Hepatocyte (in vitro differentiated cells): Measurements from ENCODE around the gene ECT2L. TPM values are rescaled to one million over a fixed set of nuclear protein-coding genes. Genes with fewer than 3 reads are reported as not detected.

ENCODE experiments used
- DNase-seq: peaks from one replicate; pipeline ENCODE4 v3.0.0-alpha.2; 2016; ENCODE audit warnings: low spot score
- H2AFZ ChIP-seq: fragments of 200-600 bp; sonication (generic); 2 replicates; pipeline ENCODE4 v1.6.0; 2016; ENCODE audit warnings: antibody characterized with exemption, mild to moderate bottlenecking
- H3K27ac ChIP-seq: fragments of 200-600 bp; sonication (generic); 2 replicates; pipeline ENCODE4 v1.5.1; 2016; ENCODE audit warnings: mild to moderate bottlenecking
- H3K27me3 ChIP-seq: fragments of 200-600 bp; sonication (generic); 2 replicates; pipeline ENCODE4 v1.6.1; 2016
- H3K36me3 ChIP-seq: fragments of 200-600 bp; sonication (generic); replicated peaks from 2 replicates; pipeline ENCODE4 v1.5.1; 2016; ENCODE audit warnings: low read depth; ENCODE audit not compliant: insufficient read depth
- H3K4me1 ChIP-seq: fragments of 200-600 bp; sonication (generic); 2 replicates; pipeline ENCODE4 v1.5.1; 2016; ENCODE audit warnings: mild to moderate bottlenecking, moderate library complexity; ENCODE audit not compliant: insufficient read depth
- H3K4me2 ChIP-seq: fragments of 200-600 bp; sonication (generic); 2 replicates; pipeline ENCODE4 v1.6.0; 2016
- H3K4me3 ChIP-seq: fragments of 200-600 bp; sonication (generic); 2 replicates; pipeline ENCODE4 v1.5.1; 2016; ENCODE audit warnings: mild to moderate bottlenecking
- H3K79me2 ChIP-seq: fragments of 200-600 bp; sonication (generic); 2 replicates; pipeline ENCODE4 v1.6.0; 2017; ENCODE audit warnings: mild to moderate bottlenecking
- H3K9me2 ChIP-seq: fragments of 200-600 bp; sonication (generic); replicated peaks from 2 replicates; pipeline ENCODE4 v1.6.0; 2017; ENCODE audit warnings: mild to moderate bottlenecking; ENCODE audit not compliant: insufficient read depth
- H3K9me3 ChIP-seq: fragments of 200-600 bp; sonication (generic); 2 replicates; pipeline ENCODE4 v1.5.1; 2016; ENCODE audit warnings: low read depth, mild to moderate bottlenecking
- H4K20me1 ChIP-seq: fragments of 200-600 bp; sonication (generic); 2 replicates; pipeline ENCODE4 v1.6.0; 2016; ENCODE audit warnings: mild to moderate bottlenecking; ENCODE audit not compliant: insufficient read depth, poor library complexity, severe bottlenecking
- EZH2 ChIP-seq: fragments of 200-600 bp; sonication (generic); IDR thresholded peaks from 2 replicates; pipeline ENCODE4 v1.6.1; 2016; ENCODE audit warnings: antibody characterized with exemption, mild to moderate bottlenecking, borderline replicate concordance
- EZH2phosphoT487 ChIP-seq: fragments of 200-600 bp; sonication (generic); IDR thresholded peaks from one replicate; pipeline ENCODE4 v1.6.1; 2018; ENCODE audit warnings: antibody characterized with exemption, mild to moderate bottlenecking, low read depth, moderate library complexity; ENCODE audit not compliant: unreplicated experiment, severe bottlenecking
- WGBS: methylation state at CpG from one replicate; pipeline ENCODE4 v1.1.6; 2016; ENCODE audit warnings: low lambda C conversion rate; ENCODE audit errors: missing lambda C conversion rate; 5-methylcytosine and 5-hydroxymethylcytosine counted together
- polyA plus RNA-seq: library from polyadenylated mRNA; unstranded; fragments of >200 nt; fragmentation: Nextera tagmentation; extraction: Ambion mirVana; gene quantifications from 2 replicates; pipeline ENCODE4 v1.2.1, GENCODE V29; 2016
- total RNA-seq: library from RNA; depleted of rRNA; stranded (reverse); fragments of >200 nt; gene quantifications from 2 replicates; pipeline ENCODE4 v1.2.3, GENCODE V29; 2014
- TF ChIP-seq, protein P1 (sequence below): fragments of 200-600 bp; sonication (generic); IDR thresholded peaks from 2 replicates; pipeline ENCODE4 v1.5.1; 2016; ENCODE audit warnings: antibody characterized with exemption, mild to moderate bottlenecking; ENCODE audit not compliant: poor library complexity

ECT2L gene
- total and polyA plus RNA-seq, 2 experiments from 2014 or later, result not detected

DNA sequence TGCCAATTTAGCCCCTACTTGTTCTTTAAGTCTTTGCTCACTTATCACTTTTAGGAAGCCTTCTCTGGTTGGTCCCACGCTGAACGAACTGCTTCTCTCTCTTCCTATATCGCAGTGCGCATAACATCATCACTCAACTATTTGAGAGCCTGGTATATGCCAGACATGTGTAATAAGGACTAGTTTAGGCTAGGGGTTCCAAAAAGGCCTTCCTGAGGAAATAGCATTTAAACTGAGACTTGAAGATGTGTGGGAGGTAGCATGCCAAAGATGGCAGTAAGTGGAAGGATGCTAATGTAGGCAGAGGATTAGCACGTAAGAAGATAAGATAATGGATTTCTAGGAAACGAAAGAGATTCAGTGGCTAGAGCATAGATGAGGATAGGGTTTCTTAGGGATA, 17.6 kb upstream of the ECT2L start:
- Histone ChIP-seq H3K36me3 (no peaks in the 10 kb centered on the region), H3K4me2 (no peak overlapping the region), H3K4me3 (no peak overlapping the region), H2AFZ (no peak overlapping the region), H3K9me2 (no peaks in the 10 kb centered on the region), H4K20me1 (no peaks in the 10 kb centered on the region), H3K9me3 (no peaks in the 10 kb centered on the region), H3K79me2 (peaks cover 9% of the 10 kb centered on the region), H3K4me1 (peaks cover 4% of the 10 kb centered on the region), H3K27ac (no peak overlapping the region), H3K27me3 (no peaks in the 10 kb centered on the region)
- DNase-seq, result no peak
- WGBS, result 87% methylated on average over 6 of the region's 6 CpGs
- no peak for TF ChIP-seq EZH2
- TF ChIP-seq, protein P1, sequence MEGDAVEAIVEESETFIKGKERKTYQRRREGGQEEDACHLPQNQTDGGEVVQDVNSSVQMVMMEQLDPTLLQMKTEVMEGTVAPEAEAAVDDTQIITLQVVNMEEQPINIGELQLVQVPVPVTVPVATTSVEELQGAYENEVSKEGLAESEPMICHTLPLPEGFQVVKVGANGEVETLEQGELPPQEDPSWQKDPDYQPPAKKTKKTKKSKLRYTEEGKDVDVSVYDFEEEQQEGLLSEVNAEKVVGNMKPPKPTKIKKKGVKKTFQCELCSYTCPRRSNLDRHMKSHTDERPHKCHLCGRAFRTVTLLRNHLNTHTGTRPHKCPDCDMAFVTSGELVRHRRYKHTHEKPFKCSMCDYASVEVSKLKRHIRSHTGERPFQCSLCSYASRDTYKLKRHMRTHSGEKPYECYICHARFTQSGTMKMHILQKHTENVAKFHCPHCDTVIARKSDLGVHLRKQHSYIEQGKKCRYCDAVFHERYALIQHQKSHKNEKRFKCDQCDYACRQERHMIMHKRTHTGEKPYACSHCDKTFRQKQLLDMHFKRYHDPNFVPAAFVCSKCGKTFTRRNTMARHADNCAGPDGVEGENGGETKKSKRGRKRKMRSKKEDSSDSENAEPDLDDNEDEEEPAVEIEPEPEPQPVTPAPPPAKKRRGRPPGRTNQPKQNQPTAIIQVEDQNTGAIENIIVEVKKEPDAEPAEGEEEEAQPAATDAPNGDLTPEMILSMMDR, result no peak
- no peak for TF ChIP-seq EZH2phosphoT487

DNA sequence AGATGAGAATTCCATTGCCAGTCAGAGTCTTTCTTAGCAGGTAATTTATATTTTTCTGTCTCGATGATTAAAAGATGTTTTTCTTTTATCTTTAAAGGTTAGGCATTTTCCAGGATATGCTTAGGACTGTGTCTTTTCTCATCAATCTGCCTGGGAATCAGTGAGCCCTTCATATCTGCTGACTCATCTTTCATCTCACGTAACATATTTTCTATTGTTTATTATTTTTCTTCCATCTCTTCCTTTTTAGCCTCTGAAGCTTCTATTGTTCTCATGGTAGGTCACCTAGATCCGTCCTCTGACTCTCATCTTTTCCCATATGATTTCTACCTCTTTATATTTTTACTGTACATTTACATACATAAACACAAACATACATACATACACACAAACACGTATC, 13.6 kb upstream of the ECT2L start:
- H3K79me2 ChIP-seq, result no peaks in the 10 kb centered on the region
- H2AFZ ChIP-seq, result no peak overlapping the region
- H3K9me3 ChIP-seq, result no peaks in the 10 kb centered on the region
- H3K36me3 ChIP-seq, result no peaks in the 10 kb centered on the region
- WGBS, result 86% methylated on average over 4 of the region's 4 CpGs
- no peaks in the 10 kb centered on the region for H4K20me1 ChIP-seq
- DNase-seq, result no peak
- no peak overlapping the region for H3K4me3 ChIP-seq
- no peak overlapping the region for H3K27ac ChIP-seq
- H3K4me2 ChIP-seq, result no peak overlapping the region
- H3K9me2 ChIP-seq, result no peaks in the 10 kb centered on the region
- no peaks in the 10 kb centered on the region for H3K27me3 ChIP-seq
- H3K4me1 ChIP-seq, result no peaks in the 10 kb centered on the region
- no peak for TF ChIP-seq EZH2
- TF ChIP-seq, protein P1, result no peak

DNA sequence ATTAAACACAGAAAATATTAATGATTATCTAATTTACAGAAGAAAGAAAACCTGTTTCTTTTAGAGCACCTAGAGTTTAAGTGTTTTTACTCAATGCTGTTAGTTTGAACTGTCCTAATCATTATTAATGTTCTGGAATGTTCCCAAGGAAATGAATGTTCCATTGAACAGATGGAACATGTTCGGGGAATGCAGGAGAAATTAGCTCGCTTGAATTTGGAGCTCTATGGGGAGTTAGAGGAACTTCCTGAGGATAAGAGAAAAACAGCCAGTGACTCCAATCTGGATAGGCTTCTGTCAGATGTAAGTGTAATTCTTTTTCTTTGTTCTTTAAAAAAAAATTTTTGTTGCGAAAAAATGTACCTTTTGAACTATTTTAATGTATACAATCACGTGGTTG, 10.8 kb upstream of the ECT2L start:
- TF ChIP-seq EZH2phosphoT487 (no peak), EZH2 (no peak)
- TF ChIP-seq, protein P1, result no peak
- DNase-seq, result no peak
- H3K9me2 ChIP-seq, result no peaks in the 10 kb centered on the region
- no peak overlapping the region for H2AFZ ChIP-seq
- H3K27ac ChIP-seq, result no peak overlapping the region
- no peak overlapping the region for H3K4me3 ChIP-seq
- no peaks in the 10 kb centered on the region for H3K36me3 ChIP-seq
- H3K4me1 ChIP-seq, result no peaks in the 10 kb centered on the region
- H3K27me3 ChIP-seq, result no peaks in the 10 kb centered on the region
- no peak overlapping the region for H3K4me2 ChIP-seq
- no peaks in the 10 kb centered on the region for H3K9me3 ChIP-seq
- WGBS, result 97% methylated on average over 4 of the region's 4 CpGs
- no peaks in the 10 kb centered on the region for H3K79me2 ChIP-seq
- no peaks in the 10 kb centered on the region for H4K20me1 ChIP-seq

DNA sequence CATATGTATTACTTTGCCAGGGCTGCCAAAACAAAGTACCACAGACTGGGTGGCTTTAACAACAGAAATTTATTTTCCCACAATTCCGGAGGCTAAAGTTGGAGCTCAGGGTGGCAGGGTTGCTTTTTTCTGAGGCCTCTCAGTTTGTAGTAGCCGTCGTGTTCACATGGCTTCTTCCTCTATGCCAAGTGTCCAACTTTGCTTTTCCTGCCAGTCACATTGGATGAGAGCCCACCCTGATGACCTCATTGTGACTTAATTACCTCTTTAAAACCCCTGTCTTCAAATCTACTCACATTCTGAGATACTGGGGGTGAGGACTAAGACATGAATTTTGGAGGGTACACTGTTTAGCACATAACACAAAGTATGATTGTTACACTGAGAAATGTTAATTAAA, 9.9 kb upstream of the ECT2L start:
- H3K4me3 ChIP-seq, result no peak overlapping the region
- H3K9me3 ChIP-seq, result no peaks in the 10 kb centered on the region
- no peaks in the 10 kb centered on the region for H3K4me1 ChIP-seq
- no peak overlapping the region for H2AFZ ChIP-seq
- no peak overlapping the region for H3K27ac ChIP-seq
- H3K27me3 ChIP-seq, result no peaks in the 10 kb centered on the region
- WGBS, result 94% methylated on average over 3 of the region's 3 CpGs
- H3K36me3 ChIP-seq, result no peaks in the 10 kb centered on the region
- no peak for DNase-seq
- H4K20me1 ChIP-seq, result no peaks in the 10 kb centered on the region
- no peaks in the 10 kb centered on the region for H3K79me2 ChIP-seq
- no peak overlapping the region for H3K4me2 ChIP-seq
- TF ChIP-seq, protein P1, result no peak
- TF ChIP-seq EZH2phosphoT487 (no peak), EZH2 (no peak)
- H3K9me2 ChIP-seq, result no peaks in the 10 kb centered on the region
